Measurements from ENCODE around the gene CHIC2.

CHIC2 gene

DNA sequence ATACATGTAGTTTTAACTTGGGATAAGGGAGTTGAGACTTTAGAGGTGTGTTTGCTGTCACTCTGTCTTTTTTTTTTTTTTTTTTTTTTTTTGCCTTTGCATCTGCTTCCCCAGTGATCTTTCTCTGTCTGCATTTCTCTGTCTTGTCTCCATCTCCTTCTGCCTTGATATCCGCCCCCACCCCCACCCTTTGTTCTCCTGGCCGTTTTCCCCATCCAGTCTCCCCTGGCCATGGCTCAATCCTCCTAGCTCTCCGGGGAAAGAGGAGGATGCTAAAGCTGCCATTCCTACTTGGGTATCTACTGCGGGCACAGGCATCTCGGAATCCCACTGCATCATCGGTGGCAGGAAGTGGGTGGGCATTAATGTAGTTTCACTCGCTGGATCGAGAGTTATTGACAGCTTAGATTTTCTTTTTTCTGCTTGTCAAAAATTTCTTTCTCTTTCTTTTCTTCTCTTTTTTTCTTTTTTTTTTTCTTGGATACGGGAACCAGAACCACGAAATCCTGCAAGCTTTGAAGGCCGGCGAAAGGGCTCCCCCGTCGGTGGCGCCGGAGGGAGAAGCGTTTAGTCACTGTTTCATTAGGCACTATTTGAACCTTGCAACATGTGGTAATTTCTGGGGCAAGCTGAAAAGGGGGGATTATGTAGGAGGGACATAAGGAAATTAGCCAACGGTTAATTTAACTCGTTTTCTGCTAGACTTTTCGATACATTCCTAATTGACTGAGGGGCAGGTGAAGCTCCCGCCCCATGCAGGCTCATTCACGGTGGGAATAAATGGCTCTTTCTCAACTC lies 43.7 kb upstream of the CHIC2 start:
- Histone ChIP-seq H3K9me3 (ENCODE audit: insufficient read depth, low read length) (no peaks in the 10 kb centered on the region), H2AFZ (ENCODE audit: low read depth, low read length) (peak overlapping the region; percentile 64), H3K4me2 (ENCODE audit: low read length) (peak overlapping the region; percentile 61), H3K27me3 (ENCODE audit: low read depth, low read length) (no peaks in the 10 kb centered on the region), H3K9ac (ENCODE audit: low read length) (no peak overlapping the region), H3K27ac (ENCODE audit: low read length) (no peak overlapping the region), H3K4me3 (ENCODE audit: low read length) (peak overlapping the region; percentile 40), H3K4me1 (ENCODE audit: low read length) (peaks cover 5% of the 10 kb centered on the region; the same call in 1 of the 2 replicates), H4K20me1 (ENCODE audit: insufficient read depth, low read length) (no peaks in the 10 kb centered on the region), H3K79me2 (ENCODE audit: low read length) (no peaks in the 10 kb centered on the region), H3K36me3 (replicated peaks; ENCODE audit: low read depth, low read length) (no peaks in the 10 kb centered on the region)
- no peak for TF ChIP-seq EZH2phosphoT487 (IDR thresholded peaks at IDR 0.05; ENCODE audit: low read depth)
- TF ChIP-seq, protein P1, sequence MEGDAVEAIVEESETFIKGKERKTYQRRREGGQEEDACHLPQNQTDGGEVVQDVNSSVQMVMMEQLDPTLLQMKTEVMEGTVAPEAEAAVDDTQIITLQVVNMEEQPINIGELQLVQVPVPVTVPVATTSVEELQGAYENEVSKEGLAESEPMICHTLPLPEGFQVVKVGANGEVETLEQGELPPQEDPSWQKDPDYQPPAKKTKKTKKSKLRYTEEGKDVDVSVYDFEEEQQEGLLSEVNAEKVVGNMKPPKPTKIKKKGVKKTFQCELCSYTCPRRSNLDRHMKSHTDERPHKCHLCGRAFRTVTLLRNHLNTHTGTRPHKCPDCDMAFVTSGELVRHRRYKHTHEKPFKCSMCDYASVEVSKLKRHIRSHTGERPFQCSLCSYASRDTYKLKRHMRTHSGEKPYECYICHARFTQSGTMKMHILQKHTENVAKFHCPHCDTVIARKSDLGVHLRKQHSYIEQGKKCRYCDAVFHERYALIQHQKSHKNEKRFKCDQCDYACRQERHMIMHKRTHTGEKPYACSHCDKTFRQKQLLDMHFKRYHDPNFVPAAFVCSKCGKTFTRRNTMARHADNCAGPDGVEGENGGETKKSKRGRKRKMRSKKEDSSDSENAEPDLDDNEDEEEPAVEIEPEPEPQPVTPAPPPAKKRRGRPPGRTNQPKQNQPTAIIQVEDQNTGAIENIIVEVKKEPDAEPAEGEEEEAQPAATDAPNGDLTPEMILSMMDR (IDR thresholded peaks at IDR 0.05; ENCODE audit: low read depth, low read length), result no peak

DNA sequence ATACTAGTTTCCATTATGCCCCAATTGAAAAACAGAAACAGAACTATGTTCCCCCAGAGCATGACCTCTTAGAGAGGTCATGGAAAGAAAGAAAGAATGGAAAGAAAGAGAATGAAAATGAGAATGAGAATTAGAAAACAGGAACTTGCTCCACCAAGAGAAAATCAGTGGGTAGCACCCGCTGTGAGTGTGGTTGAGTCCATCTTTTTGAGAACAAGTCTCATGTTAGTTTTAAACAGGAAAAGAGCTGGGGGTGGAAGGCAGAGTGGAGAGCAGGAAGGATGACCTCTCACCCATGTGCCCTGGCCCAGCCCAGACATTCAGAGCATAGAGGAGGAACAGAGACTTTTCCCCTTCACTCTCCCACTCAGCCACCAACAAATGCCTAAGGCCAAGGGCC lies 40.5 kb upstream of the CHIC2 start:
- no peaks in the 10 kb centered on the region for H3K9me3 ChIP-seq (ENCODE audit: insufficient read depth, low read length)
- H2AFZ ChIP-seq (ENCODE audit: low read depth, low read length), result peak overlapping the region; percentile 31; the same call in 1 of the 2 replicates
- no peaks in the 10 kb centered on the region for H3K27me3 ChIP-seq (ENCODE audit: low read depth, low read length)
- H3K36me3 ChIP-seq (replicated peaks; ENCODE audit: low read depth, low read length), result no peaks in the 10 kb centered on the region
- peaks cover 12% of the 10 kb centered on the region for H3K4me1 ChIP-seq (ENCODE audit: low read length)
- H3K27ac ChIP-seq (ENCODE audit: low read length), result no peak overlapping the region
- no peak for TF ChIP-seq EZH2phosphoT487 (IDR thresholded peaks at IDR 0.05; ENCODE audit: low read depth)
- TF ChIP-seq, protein P1 (IDR thresholded peaks at IDR 0.05; ENCODE audit: low read depth, low read length), result no peak
- no peak overlapping the region for H3K4me2 ChIP-seq (ENCODE audit: low read length)
- no peaks in the 10 kb centered on the region for H4K20me1 ChIP-seq (ENCODE audit: insufficient read depth, low read length)
- H3K4me3 ChIP-seq (ENCODE audit: low read length), result no peak overlapping the region
- H3K9ac ChIP-seq (ENCODE audit: low read length), result no peak overlapping the region
- no peaks in the 10 kb centered on the region for H3K79me2 ChIP-seq (ENCODE audit: low read length)

DNA sequence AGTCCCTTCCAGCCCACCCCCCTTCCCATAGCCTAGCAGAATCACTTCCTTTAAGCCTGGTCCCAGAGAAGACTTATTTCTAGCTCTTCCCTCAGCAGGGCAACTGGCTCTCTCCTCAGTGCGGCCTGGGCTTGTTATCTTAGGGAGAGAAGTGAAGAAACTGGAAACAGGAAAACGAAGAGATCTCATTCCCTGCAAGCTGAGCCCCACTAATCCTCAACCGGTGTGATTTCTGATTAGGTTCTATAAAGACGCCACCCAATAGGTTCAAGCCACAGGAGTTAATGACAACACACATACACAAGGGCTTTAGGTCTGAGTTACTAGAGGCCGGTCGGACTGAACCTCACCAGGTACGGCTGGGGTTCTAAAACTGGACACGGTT lies 38.8 kb upstream of the CHIC2 start:
- no peaks in the 10 kb centered on the region for H3K9me3 ChIP-seq (ENCODE audit: insufficient read depth, low read length)
- H3K79me2 ChIP-seq (ENCODE audit: low read length), result no peaks in the 10 kb centered on the region
- no peaks in the 10 kb centered on the region for H3K36me3 ChIP-seq (replicated peaks; ENCODE audit: low read depth, low read length)
- H3K27ac ChIP-seq (ENCODE audit: low read length), result no peak overlapping the region
- peaks cover 9% of the 10 kb centered on the region for H3K27me3 ChIP-seq (ENCODE audit: low read depth, low read length)
- TF ChIP-seq, protein P1 (IDR thresholded peaks at IDR 0.05; ENCODE audit: low read depth, low read length), result no peak
- no peak for TF ChIP-seq EZH2phosphoT487 (IDR thresholded peaks at IDR 0.05; ENCODE audit: low read depth)
- no peak overlapping the region for H2AFZ ChIP-seq (ENCODE audit: low read depth, low read length)
- no peak overlapping the region for H3K9ac ChIP-seq (ENCODE audit: low read length)
- no peaks in the 10 kb centered on the region for H4K20me1 ChIP-seq (ENCODE audit: insufficient read depth, low read length)
- H3K4me3 ChIP-seq (ENCODE audit: low read length), result no peak overlapping the region
- H3K4me2 ChIP-seq (ENCODE audit: low read length), result peak overlapping the region; percentile 37; the same call in 1 of the 2 replicates
- peaks cover 12% of the 10 kb centered on the region for H3K4me1 ChIP-seq (ENCODE audit: low read length)

DNA sequence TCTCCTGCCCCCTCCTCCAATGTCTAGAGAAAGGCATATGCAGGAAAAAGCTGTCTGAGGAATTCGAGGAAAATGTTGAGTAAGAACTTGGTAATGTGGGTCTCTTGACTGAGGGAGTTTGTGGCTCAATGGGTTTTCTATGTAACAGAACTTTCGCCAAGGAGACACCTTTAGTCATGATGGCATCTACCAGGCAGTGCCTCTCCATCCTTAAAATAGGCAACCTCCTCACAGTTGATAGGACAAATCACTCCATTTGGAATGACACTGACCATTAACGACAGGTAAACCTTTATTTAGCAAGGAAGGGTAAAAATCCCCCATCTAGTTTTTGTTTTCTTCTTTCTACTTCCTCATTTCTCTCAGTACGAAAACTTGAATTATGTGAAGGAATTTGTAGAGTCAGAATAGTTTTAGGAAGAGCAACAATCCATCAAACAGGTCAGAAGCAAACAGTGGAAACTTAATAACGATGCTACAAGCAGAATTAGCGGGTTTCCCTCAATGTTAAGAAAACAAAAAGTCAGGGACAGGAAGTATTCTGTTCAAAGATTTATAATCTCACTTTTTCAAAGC lies 38.2 kb upstream of the CHIC2 start:
- Histone ChIP-seq H3K27me3 (ENCODE audit: low read depth, low read length) (peaks cover 13% of the 10 kb centered on the region), H4K20me1 (ENCODE audit: insufficient read depth, low read length) (no peaks in the 10 kb centered on the region), H3K27ac (ENCODE audit: low read length) (no peak overlapping the region), H3K79me2 (ENCODE audit: low read length) (no peaks in the 10 kb centered on the region), H3K9me3 (ENCODE audit: insufficient read depth, low read length) (no peaks in the 10 kb centered on the region), H3K4me3 (ENCODE audit: low read length) (no peak overlapping the region), H3K4me1 (ENCODE audit: low read length) (peaks cover 12% of the 10 kb centered on the region), H3K9ac (ENCODE audit: low read length) (no peak overlapping the region), H3K36me3 (replicated peaks; ENCODE audit: low read depth, low read length) (no peaks in the 10 kb centered on the region), H3K4me2 (ENCODE audit: low read length) (peak overlapping the region; percentile 37), H2AFZ (ENCODE audit: low read depth, low read length) (peak overlapping the region; percentile 81; the same call in 1 of the 2 replicates)
- TF ChIP-seq, protein P1 (IDR thresholded peaks at IDR 0.05; ENCODE audit: low read depth, low read length), result no peak
- TF ChIP-seq EZH2phosphoT487 (IDR thresholded peaks at IDR 0.05; ENCODE audit: low read depth), result no peak
